Stimulated activated CD8-positive, alpha-beta memory T cell treated with anti-CD3 and anti-CD28 coated beads, Interleukin-15, amount 100 ng/mL, for 24 hours (primary cell): ENCODE measurements around the gene SIRT2.
A peak's percentile ranks its signal among the peaks of the same experiment; 100 is the strongest.
"Not testable (repeated sequence)": the region's sequence is repeated elsewhere in the genome, so short reads cannot be mapped to it uniquely, and the experiment has no call there.

Source experiments
- DNase-seq: peaks from one replicate; pipeline ENCODE4 v3.0.0-alpha.2; 2020; ENCODE audit warnings: low read depth

Gene SIRT2

GRCh38 chr19:38894968-38895367, 4.5 kb downstream of the SIRT2 start:
- no peak for DNase-seq

- no peak for DNase-seq
Observed at GRCh38 chr19:38893341-38893771, 6.1 kb downstream of the SIRT2 start.

- DNase-seq: no peak
Observed at GRCh38 chr19:38892841-38893240, 6.6 kb downstream of the SIRT2 start.

GRCh38 chr19:38891771-38892170, 7.6 kb downstream of the SIRT2 start:
- DNase-seq: no peak

GRCh38 chr19:38890686-38891085, 8.7 kb downstream of the SIRT2 start:
- no peak for DNase-seq

GRCh38 chr19:38889803-38890202, 9.6 kb downstream of the SIRT2 start:
- DNase-seq: no peak

- DNase-seq: no peak
Observed at GRCh38 chr19:38888876-38889275, 10.5 kb downstream of the SIRT2 start.

GRCh38 chr19:38884691-38885090, 14.7 kb downstream of the SIRT2 start:
- DNase-seq: not testable (repeated sequence)

GRCh38 chr19:38883286-38883685, 16.1 kb downstream of the SIRT2 start:
- no peak for DNase-seq

- no peak for DNase-seq
Observed at GRCh38 chr19:38880882-38881609, 18.4 kb downstream of the SIRT2 start.

GRCh38 chr19:38880076-38880881, 19.1 kb downstream of the SIRT2 start:
- DNase-seq: no peak

- DNase-seq: no peak
Observed at GRCh38 chr19:38879400-38879751, 20.0 kb downstream of the SIRT2 start.

GRCh38 chr19:38878575-38879399, 20.6 kb downstream of the SIRT2 start:
- no peak for DNase-seq

GRCh38 chr19:38877781-38878574, 21.4 kb downstream of the SIRT2 start, which contains the start of gene RINL:
RINL (minus strand) TSS chr19:38878275; CDS start chr19:38876742, 1,533 bp downstream.
- DNase-seq: no peak

GRCh38 chr19:38875656-38876395, 23.6 kb downstream of the SIRT2 start:
- no peak for DNase-seq

- DNase-seq: not testable (repeated sequence)
Observed at GRCh38 chr19:38873400-38873799, 26.0 kb downstream of the SIRT2 start.

- no peak for DNase-seq
Observed at GRCh38 chr19:38870612-38871011, 28.8 kb downstream of the SIRT2 start.

- DNase-seq: peak; percentile 84
Observed at GRCh38 chr19:38869836-38870607, 29.4 kb downstream of the SIRT2 start.

- no peak for DNase-seq
Observed at GRCh38 chr19:38869160-38869835, 30.1 kb downstream of the SIRT2 start.

- no peak for DNase-seq
Observed at GRCh38 chr19:38868551-38868950, 30.9 kb downstream of the SIRT2 start.
